ENCODE data around the gene COMMD1.
A peak's percentile ranks its signal among the peaks of the same experiment; 100 is the strongest.

DNA sequence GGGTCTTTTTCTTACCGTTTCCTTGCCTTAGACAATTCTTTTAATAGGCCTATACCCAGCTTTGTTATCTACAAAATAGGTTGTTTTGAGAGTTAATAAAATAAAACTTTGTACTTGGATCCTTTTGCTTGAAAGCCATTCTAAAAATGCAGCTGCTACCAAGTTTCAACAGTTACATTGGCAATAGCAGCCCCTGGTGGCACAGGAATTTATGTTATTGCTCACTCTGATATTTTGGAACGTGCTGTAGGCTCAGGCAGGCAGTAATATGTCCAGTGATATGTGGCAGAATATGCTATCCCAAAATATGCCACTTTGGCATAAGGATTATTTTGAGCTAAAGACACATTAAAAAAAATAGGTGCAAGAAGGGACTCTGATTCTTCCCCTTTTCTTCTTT lies 6.7 kb upstream of the COMMD1 start:
- TF ChIP-seq, protein P1, sequence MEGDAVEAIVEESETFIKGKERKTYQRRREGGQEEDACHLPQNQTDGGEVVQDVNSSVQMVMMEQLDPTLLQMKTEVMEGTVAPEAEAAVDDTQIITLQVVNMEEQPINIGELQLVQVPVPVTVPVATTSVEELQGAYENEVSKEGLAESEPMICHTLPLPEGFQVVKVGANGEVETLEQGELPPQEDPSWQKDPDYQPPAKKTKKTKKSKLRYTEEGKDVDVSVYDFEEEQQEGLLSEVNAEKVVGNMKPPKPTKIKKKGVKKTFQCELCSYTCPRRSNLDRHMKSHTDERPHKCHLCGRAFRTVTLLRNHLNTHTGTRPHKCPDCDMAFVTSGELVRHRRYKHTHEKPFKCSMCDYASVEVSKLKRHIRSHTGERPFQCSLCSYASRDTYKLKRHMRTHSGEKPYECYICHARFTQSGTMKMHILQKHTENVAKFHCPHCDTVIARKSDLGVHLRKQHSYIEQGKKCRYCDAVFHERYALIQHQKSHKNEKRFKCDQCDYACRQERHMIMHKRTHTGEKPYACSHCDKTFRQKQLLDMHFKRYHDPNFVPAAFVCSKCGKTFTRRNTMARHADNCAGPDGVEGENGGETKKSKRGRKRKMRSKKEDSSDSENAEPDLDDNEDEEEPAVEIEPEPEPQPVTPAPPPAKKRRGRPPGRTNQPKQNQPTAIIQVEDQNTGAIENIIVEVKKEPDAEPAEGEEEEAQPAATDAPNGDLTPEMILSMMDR (conservative IDR thresholded peaks at IDR 0.05 in 1 of 2, IDR thresholded peaks at IDR 0.05 in 1 of 2; ENCODE audit: low read depth in 1 of 2, low read length in 2 of 2): peak; percentile 37 to 52
- no peak for TF ChIP-seq EZH2 (IDR thresholded peaks at IDR 0.05; ENCODE audit: low read length, missing control alignments)
